ENCODE measurements around the gene LAMC1.

DNA sequence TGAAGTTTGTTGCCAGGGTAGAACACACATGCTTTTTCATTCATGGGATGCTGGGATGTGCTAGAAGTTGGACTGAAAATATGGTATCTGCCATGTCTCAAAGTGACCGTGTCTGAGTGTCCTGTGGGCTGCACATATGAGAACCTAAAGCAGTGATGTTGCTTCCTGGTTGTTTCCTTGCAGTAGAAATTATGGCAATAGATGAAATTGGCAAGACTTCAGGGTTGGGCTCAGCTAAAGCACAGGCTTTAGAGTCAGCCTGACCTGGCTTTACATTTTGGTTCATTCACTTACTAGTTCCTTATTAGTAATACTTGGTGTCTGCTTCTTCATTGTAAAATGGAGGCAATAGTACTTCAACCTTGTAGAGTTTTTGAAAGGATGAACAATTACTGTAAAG is 165.0 kb downstream of the LAMC1 start:
- TF ChIP-seq, protein P1, sequence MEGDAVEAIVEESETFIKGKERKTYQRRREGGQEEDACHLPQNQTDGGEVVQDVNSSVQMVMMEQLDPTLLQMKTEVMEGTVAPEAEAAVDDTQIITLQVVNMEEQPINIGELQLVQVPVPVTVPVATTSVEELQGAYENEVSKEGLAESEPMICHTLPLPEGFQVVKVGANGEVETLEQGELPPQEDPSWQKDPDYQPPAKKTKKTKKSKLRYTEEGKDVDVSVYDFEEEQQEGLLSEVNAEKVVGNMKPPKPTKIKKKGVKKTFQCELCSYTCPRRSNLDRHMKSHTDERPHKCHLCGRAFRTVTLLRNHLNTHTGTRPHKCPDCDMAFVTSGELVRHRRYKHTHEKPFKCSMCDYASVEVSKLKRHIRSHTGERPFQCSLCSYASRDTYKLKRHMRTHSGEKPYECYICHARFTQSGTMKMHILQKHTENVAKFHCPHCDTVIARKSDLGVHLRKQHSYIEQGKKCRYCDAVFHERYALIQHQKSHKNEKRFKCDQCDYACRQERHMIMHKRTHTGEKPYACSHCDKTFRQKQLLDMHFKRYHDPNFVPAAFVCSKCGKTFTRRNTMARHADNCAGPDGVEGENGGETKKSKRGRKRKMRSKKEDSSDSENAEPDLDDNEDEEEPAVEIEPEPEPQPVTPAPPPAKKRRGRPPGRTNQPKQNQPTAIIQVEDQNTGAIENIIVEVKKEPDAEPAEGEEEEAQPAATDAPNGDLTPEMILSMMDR (IDR thresholded peaks at IDR 0.05): no peak
- TF ChIP-seq POLR2A (IDR thresholded peaks at IDR 0.05): no peak
